Prostate gland (tissue), 2 donors: ENCODE data around the gene PHAF1. TPM values are rescaled to one million over a fixed set of nuclear protein-coding genes. Genes with fewer than 3 reads are reported as not detected.

Experiments
- DNase-seq: peaks from one replicate; pipeline ENCODE4 v3.0.0-alpha.2; 2019; ENCODE audit warnings: low spot score
- H3K27ac ChIP-seq, 2 donors: fragments of 200-600 bp; sonication (generic); 2 replicates each; pipeline ENCODE4 v1.5.1; 2017 to 2019
- H3K27me3 ChIP-seq: fragments of 200-600 bp; sonication (generic); replicated peaks from 2 replicates; pipeline ENCODE4 v1.5.1; 2019; ENCODE audit not compliant: insufficient read depth
- H3K36me3 ChIP-seq, 2 donors: fragments of 200-600 bp; sonication (generic); 1 replicate in 1 of 2; 2 replicates in 1 of 2; pipeline versions ENCODE4 v1.5.1 to v1.8.1; 2017 to 2019
- H3K4me1 ChIP-seq: fragments of 200-600 bp; sonication (generic); replicated peaks from 2 replicates; pipeline ENCODE4 v1.5.1; 2019
- H3K4me3 ChIP-seq, 2 donors: fragments of 200-600 bp; sonication (generic); 2 replicates each; pipeline ENCODE4 v1.5.1; 2017 to 2019
- H3K9me3 ChIP-seq: fragments of 200-600 bp; sonication (generic); 2 replicates; pipeline ENCODE4 v1.5.1; 2017
- POLR2A ChIP-seq: fragments of 450-650 bp; IDR thresholded peaks from one replicate; pipeline ENCODE4 v1.6.1; 2016; ENCODE audit warnings: antibody characterized with exemption, mild to moderate bottlenecking
- POLR2AphosphoS5 ChIP-seq: sonication (generic); formaldehyde crosslinking; IDR thresholded peaks from one replicate; pipeline ENCODE4 v1.6.1; 2017; ENCODE audit warnings: antibody characterized with exemption
- WGBS: methylation state at CpG from one replicate; pipeline ENCODE4 v1.1.5; 2018; 5-methylcytosine and 5-hydroxymethylcytosine counted together
- intact Hi-C: fragments of 100-400 bp; cut with DNase I; formaldehyde crosslinking; loops from one replicate; pipeline ENCODE4 v1.14.2; 2022
- total RNA-seq, 2 donors: library from RNA; depleted of rRNA; stranded (reverse); fragments of >200 nt; gene quantifications; one replicate each; pipeline ENCODE4 v1.1.0, GENCODE V29; 2016
- TF ChIP-seq, protein P1 (sequence below), 4 experiments: fragments of 200-600 bp in 2 of 4; fragments of 450-650 bp in 2 of 4; sonication (generic) in 2 of 4; IDR thresholded peaks; 1 replicate in 3 of 4; 2 replicates in 1 of 4; pipeline ENCODE4 v1.5.1; 2016 to 2019; ENCODE audit warnings: antibody characterized with exemption in 4 of 4, mild to moderate bottlenecking in 2 of 4, moderate library complexity in 2 of 4

The PHAF1 gene
- total RNA-seq, 2 donors from 2014 or later = 30.1 to 31.9 TPM

DNA sequence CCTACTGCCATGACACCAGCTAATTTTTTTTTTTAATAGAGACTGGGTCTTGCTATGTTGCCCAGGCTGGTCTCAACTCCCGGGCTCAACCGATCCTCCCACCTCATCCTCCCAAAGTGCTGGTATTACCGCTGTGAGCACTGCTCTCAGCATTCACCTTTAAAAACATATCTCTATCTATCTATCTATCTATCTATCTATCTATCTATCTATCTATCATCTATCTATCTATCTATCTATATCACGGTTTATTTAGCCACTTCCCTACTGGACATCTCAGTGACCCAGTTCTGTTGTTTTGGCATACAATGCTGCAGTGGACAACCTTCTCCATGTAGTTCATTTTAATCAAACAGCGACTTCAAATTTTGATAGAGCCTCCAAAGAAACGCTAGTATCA is 1.3 kb upstream of the PHAF1 start:
- no peaks in the 10 kb centered on the region for H3K9me3 ChIP-seq
- TF ChIP-seq, protein P1, sequence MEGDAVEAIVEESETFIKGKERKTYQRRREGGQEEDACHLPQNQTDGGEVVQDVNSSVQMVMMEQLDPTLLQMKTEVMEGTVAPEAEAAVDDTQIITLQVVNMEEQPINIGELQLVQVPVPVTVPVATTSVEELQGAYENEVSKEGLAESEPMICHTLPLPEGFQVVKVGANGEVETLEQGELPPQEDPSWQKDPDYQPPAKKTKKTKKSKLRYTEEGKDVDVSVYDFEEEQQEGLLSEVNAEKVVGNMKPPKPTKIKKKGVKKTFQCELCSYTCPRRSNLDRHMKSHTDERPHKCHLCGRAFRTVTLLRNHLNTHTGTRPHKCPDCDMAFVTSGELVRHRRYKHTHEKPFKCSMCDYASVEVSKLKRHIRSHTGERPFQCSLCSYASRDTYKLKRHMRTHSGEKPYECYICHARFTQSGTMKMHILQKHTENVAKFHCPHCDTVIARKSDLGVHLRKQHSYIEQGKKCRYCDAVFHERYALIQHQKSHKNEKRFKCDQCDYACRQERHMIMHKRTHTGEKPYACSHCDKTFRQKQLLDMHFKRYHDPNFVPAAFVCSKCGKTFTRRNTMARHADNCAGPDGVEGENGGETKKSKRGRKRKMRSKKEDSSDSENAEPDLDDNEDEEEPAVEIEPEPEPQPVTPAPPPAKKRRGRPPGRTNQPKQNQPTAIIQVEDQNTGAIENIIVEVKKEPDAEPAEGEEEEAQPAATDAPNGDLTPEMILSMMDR (IDR thresholded peaks at IDR 0.05) = no peak
- intact Hi-C loops = no loop called here
- H3K4me3 ChIP-seq = no peak overlapping the region
- WGBS = 96% methylated on average over 6 of the region's 6 CpGs
- DNase-seq = no peak
- H3K27ac ChIP-seq = no peak overlapping the region
- no peaks in the 10 kb centered on the region for H3K27me3 ChIP-seq
- H3K36me3 ChIP-seq = no peaks in the 10 kb centered on the region
- peaks cover 5% of the 10 kb centered on the region for H3K4me1 ChIP-seq

DNA sequence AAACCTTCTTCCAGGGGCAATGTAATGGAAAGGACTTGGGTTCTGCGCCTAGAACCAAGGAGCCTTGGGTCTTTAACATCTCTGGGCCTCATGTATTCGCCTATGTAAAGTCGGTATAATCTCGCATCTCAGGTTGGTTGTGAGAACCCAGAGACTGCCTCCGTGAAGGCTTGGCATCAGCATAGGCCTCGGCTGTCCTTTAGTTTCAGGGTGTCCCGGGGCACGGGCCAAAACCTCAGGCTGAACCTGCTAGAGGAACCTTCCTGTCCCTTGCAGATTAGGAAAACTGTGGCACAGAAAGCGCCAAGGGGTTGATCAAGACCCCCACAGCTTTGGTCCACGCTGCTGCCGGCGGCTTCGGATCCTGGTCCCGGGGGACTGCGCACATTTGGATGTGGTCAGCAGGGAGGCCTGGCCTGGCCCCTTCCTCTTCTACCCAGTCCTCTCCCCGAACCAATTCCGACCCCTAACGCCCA is 772 bp upstream of the PHAF1 start:
- no peaks in the 10 kb centered on the region for H3K9me3 ChIP-seq
- peak overlapping the region; percentile 73 to 89 for H3K27ac ChIP-seq
- no peaks in the 10 kb centered on the region for H3K36me3 ChIP-seq
- TF ChIP-seq POLR2A (no peak), POLR2AphosphoS5 (no peak)
- TF ChIP-seq, protein P1 (IDR thresholded peaks at IDR 0.05) = no peak
- no peaks in the 10 kb centered on the region for H3K27me3 ChIP-seq
- peak overlapping the region; percentile 85 to 99 for H3K4me3 ChIP-seq
- DNase-seq = peak; percentile 8
- 66% methylated on average over 18 of the region's 18 CpGs for WGBS
- peaks cover 5% of the 10 kb centered on the region for H3K4me1 ChIP-seq
- intact Hi-C loops = no loop called here

DNA sequence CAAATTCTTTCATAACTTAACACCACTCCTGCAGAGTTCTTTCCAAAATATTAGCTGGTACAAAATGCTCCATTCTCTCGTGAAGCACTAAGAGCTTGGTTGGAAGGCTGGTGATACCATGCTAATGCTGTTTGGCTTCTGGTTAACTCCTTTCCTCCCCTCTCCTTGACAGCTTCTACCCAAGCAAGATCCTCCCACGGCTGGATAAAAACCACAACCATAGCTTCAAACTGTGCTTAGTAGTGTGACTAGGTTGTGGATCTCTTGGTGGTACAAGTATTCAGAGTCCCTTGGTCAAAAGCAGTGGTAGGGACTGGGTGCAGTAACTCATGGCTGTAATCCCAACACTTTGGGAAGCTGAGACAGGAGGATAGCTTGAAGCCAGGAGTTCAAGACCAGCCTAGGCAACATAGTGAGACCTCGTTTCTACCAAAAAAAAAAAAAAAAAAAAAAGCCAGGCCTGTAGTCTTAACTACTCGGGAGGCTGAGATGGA is 2.3 kb downstream of the PHAF1 start:
- peak overlapping the region; percentile 28 to 89 for H3K27ac ChIP-seq
- no peak for DNase-seq
- 73% methylated on average over 4 of the region's 4 CpGs for WGBS

DNA sequence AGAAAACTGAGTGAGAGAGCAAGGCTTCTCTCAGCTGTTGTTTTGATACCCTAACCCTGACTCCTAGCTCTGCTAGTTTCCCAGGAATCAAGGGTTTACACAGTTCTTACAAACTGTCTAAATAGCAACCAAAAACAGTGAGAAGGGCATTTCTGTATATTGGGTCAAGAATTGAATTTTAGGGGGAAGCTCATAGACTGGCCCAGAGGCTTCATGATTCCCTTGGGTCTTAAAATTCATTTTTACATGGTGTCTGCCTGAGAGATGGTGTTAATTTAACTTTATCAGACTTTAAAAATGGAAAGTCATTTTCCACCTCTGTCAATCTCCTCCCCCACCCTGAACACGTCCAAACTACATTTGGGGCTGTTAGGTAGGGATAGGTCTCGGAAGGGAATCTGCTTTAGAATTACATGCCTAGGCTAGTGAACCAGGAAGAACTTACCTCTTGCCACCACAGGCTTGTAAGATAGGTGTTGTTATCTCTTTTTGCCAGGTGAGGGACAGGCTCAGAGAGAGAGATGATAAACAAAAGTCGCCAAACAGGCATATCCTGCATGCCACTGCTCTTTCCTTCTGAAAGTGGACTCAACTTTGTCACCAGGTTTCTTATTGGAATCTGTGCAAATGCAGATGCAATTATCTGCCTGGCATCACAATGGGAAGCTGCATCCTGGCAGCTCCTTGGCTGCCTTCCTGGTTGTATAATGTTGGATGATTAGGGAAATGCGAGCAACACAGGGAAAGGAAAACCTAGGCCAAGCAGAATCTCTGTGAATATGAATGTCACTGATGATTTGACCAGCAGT is 3.1 kb downstream of the PHAF1 start:
- DNase-seq = peak; percentile 64
- intact Hi-C loops = loop anchor here (5.0 kb wide), 1 partner anchor 35 kb away; no protein-coding TSS in a partner anchor
- Histone ChIP-seq H3K4me1 (peaks cover 9% of the 10 kb centered on the region), H3K36me3 (no peaks in the 10 kb centered on the region), H3K27me3 (no peaks in the 10 kb centered on the region), H3K9me3 (no peaks in the 10 kb centered on the region), H3K27ac (peak overlapping the region; percentile 28 to 89), H3K4me3 (no peak overlapping the region)
- TF ChIP-seq, protein P1 (IDR thresholded peaks at IDR 0.05) = peak in 1 of 4 experiments; percentile 11
- TF ChIP-seq POLR2A (no peak), POLR2AphosphoS5 (peak; percentile 85)
- WGBS = 49% methylated on average over 4 of the region's 4 CpGs

More for the DNA sequence above, 2.3 kb downstream of the PHAF1 start:
- Histone ChIP-seq H3K4me1 (peaks cover 9% of the 10 kb centered on the region), H3K36me3 (no peaks in the 10 kb centered on the region), H3K4me3 (peak overlapping the region in 1 of 2 donors; percentile 99), H3K9me3 (no peaks in the 10 kb centered on the region), H3K27me3 (no peaks in the 10 kb centered on the region)
- TF ChIP-seq POLR2AphosphoS5 (no peak), POLR2A (no peak)
- TF ChIP-seq, protein P1 (IDR thresholded peaks at IDR 0.05) = no peak
- intact Hi-C loops = loop anchor here (5.0 kb wide), 1 partner anchor 35 kb away; no protein-coding TSS in a partner anchor
